ENCODE results near the gene MLPH. TPM values are rescaled to one million over a fixed set of nuclear protein-coding genes. Genes with fewer than 3 reads are reported as not detected.

The MLPH gene
- total and polyA plus RNA-seq, 2 of the 13 experiments (the other 11 are each of a cell fraction or from before 2014, with no cell fraction given) = 0.12 TPM; not detected in 1

DNA sequence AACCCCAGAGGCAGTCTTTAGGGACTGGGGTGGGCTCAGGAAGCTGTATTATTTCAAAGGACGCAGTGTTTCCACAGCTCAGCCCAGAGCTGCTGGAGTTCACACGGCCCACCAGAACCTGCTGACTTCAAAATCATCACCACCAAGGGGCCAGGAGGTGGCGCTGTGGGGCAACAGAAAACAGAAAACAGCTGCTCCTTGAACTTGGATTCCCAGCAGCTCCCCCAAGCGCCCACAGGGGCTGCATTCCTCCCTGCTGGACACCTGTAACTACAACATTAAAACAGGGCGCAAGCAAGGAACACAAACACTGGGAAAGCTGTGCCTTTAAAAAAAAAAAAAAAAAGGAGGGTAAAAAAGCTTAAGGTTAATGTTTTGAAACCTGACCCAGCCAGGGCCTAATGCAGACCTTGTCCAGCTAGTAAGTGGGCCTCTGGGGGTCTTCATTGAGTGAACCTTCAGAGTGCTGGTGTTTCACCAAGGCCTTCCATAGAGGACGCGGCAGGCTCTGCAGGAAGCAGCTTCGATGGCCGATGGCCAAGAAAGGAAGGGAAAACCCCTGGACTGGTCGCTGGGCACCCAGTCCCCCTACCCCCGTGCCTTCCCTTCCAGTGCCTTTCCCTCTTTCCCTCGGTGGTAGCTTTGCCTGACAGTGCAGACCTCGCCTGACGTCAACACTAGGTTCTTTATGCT lies 25.9 kb downstream of the MLPH start (continued):
- TF ChIP-seq, protein P1, sequence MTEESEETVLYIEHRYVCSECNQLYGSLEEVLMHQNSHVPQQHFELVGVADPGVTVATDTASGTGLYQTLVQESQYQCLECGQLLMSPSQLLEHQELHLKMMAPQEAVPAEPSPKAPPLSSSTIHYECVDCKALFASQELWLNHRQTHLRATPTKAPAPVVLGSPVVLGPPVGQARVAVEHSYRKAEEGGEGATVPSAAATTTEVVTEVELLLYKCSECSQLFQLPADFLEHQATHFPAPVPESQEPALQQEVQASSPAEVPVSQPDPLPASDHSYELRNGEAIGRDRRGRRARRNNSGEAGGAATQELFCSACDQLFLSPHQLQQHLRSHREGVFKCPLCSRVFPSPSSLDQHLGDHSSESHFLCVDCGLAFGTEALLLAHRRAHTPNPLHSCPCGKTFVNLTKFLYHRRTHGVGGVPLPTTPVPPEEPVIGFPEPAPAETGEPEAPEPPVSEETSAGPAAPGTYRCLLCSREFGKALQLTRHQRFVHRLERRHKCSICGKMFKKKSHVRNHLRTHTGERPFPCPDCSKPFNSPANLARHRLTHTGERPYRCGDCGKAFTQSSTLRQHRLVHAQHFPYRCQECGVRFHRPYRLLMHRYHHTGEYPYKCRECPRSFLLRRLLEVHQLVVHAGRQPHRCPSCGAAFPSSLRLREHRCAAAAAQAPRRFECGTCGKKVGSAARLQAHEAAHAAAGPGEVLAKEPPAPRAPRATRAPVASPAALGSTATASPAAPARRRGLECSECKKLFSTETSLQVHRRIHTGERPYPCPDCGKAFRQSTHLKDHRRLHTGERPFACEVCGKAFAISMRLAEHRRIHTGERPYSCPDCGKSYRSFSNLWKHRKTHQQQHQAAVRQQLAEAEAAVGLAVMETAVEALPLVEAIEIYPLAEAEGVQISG (CRISPR knock-in tag; IDR thresholded peaks at IDR 0.05) = peak; percentile 87
- no peak for TF ChIP-seq ZNF24 (IDR thresholded peaks at IDR 0.05)
- TF ChIP-seq ZNF230 (CRISPR knock-in tag; IDR thresholded peaks at IDR 0.05) = peak; percentile 60; the same call in 1 of the 2 replicates
- peak; percentile 44; the same call in 1 of the 2 replicates for TF ChIP-seq ZNF891 (CRISPR knock-in tag; IDR thresholded peaks at IDR 0.05)
- TF ChIP-seq, protein P2, sequence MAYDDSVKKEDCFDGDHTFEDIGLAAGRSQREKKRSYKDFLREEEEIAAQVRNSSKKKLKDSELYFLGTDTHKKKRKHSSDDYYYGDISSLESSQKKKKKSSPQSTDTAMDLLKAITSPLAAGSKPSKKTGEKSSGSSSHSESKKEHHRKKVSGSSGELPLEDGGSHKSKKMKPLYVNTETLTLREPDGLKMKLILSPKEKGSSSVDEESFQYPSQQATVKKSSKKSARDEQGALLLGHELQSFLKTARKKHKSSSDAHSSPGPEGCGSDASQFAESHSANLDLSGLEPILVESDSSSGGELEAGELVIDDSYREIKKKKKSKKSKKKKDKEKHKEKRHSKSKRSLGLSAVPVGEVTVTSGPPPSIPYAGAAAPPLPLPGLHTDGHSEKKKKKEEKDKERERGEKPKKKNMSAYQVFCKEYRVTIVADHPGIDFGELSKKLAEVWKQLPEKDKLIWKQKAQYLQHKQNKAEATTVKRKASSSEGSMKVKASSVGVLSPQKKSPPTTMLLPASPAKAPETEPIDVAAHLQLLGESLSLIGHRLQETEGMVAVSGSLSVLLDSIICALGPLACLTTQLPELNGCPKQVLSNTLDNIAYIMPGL (CRISPR knock-in tag; IDR thresholded peaks at IDR 0.05; ENCODE audit: borderline replicate concordance in 1 of 2, low read depth in 1 of 2) = peak; percentile 73 to 88; a peak in 3 of 4 replicates
- peak; percentile 64 for TF ChIP-seq HNF4A (CRISPR knock-in tag; IDR thresholded peaks at IDR 0.05)
- TF ChIP-seq ZNF724P (CRISPR knock-in tag; IDR thresholded peaks at IDR 0.05; ENCODE audit: borderline replicate concordance) = no peak
- no peak for TF ChIP-seq ZNF430 (CRISPR knock-in tag; IDR thresholded peaks at IDR 0.05)
- TF ChIP-seq RELA (CRISPR knock-in tag; IDR thresholded peaks at IDR 0.05) = no peak
- TF ChIP-seq ZNF564 (CRISPR knock-in tag; IDR thresholded peaks at IDR 0.05) = no peak
- TF ChIP-seq, protein P3, sequence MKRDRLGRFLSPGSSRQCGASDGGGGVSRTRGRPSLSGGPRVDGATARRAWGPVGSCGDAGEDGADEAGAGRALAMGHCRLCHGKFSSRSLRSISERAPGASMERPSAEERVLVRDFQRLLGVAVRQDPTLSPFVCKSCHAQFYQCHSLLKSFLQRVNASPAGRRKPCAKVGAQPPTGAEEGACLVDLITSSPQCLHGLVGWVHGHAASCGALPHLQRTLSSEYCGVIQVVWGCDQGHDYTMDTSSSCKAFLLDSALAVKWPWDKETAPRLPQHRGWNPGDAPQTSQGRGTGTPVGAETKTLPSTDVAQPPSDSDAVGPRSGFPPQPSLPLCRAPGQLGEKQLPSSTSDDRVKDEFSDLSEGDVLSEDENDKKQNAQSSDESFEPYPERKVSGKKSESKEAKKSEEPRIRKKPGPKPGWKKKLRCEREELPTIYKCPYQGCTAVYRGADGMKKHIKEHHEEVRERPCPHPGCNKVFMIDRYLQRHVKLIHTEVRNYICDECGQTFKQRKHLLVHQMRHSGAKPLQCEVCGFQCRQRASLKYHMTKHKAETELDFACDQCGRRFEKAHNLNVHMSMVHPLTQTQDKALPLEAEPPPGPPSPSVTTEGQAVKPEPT (CRISPR knock-in tag; IDR thresholded peaks at IDR 0.05; ENCODE audit: low read depth) = no peak
- TF ChIP-seq, protein P4, sequence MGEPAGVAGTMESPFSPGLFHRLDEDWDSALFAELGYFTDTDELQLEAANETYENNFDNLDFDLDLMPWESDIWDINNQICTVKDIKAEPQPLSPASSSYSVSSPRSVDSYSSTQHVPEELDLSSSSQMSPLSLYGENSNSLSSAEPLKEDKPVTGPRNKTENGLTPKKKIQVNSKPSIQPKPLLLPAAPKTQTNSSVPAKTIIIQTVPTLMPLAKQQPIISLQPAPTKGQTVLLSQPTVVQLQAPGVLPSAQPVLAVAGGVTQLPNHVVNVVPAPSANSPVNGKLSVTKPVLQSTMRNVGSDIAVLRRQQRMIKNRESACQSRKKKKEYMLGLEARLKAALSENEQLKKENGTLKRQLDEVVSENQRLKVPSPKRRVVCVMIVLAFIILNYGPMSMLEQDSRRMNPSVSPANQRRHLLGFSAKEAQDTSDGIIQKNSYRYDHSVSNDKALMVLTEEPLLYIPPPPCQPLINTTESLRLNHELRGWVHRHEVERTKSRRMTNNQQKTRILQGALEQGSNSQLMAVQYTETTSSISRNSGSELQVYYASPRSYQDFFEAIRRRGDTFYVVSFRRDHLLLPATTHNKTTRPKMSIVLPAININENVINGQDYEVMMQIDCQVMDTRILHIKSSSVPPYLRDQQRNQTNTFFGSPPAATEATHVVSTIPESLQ (CRISPR knock-in tag; conservative IDR thresholded peaks at IDR 0.05) = peak; percentile 88; the same call in 1 of the 2 replicates
- peak; percentile 87 for TF ChIP-seq TEAD3 (CRISPR knock-in tag; optimal IDR thresholded peaks at IDR 0.05; ENCODE audit: borderline replicate concordance)
- no peak; the same call in 1 of the 2 replicates for TF ChIP-seq ZFX (CRISPR knock-in tag; IDR thresholded peaks at IDR 0.05; ENCODE audit: low read depth)
- TF ChIP-seq ATM (IDR thresholded peaks at IDR 0.05; ENCODE audit: borderline replicate concordance) = no peak
- TF ChIP-seq, protein P5, sequence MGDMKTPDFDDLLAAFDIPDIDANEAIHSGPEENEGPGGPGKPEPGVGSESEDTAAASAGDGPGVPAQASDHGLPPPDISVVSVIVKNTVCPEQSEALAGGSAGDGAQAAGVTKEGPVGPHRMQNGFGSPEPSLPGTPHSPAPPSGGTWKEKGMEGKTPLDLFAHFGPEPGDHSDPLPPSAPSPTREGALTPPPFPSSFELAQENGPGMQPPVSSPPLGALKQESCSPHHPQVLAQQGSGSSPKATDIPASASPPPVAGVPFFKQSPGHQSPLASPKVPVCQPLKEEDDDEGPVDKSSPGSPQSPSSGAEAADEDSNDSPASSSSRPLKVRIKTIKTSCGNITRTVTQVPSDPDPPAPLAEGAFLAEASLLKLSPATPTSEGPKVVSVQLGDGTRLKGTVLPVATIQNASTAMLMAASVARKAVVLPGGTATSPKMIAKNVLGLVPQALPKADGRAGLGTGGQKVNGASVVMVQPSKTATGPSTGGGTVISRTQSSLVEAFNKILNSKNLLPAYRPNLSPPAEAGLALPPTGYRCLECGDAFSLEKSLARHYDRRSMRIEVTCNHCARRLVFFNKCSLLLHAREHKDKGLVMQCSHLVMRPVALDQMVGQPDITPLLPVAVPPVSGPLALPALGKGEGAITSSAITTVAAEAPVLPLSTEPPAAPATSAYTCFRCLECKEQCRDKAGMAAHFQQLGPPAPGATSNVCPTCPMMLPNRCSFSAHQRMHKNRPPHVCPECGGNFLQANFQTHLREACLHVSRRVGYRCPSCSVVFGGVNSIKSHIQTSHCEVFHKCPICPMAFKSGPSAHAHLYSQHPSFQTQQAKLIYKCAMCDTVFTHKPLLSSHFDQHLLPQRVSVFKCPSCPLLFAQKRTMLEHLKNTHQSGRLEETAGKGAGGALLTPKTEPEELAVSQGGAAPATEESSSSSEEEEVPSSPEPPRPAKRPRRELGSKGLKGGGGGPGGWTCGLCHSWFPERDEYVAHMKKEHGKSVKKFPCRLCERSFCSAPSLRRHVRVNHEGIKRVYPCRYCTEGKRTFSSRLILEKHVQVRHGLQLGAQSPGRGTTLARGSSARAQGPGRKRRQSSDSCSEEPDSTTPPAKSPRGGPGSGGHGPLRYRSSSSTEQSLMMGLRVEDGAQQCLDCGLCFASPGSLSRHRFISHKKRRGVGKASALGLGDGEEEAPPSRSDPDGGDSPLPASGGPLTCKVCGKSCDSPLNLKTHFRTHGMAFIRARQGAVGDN (CRISPR knock-in tag; IDR thresholded peaks at IDR 0.05) = peak; percentile 39
